Inflammatory macrophage treated with lipopolysaccharide for 4 hours (primary cell): ENCODE measurements around the gene TLCD2.
A peak's percentile ranks its signal among the peaks of the same experiment; 100 is the strongest.
"Not testable (repeated sequence)": the region's sequence is repeated elsewhere in the genome, so short reads cannot be mapped to it uniquely, and the experiment has no call there.

Source experiments
- DNase-seq: peaks from one replicate; pipeline ENCODE4 v3.0.0-alpha.2; 2020

TLCD2 gene

GRCh38 chr17:1684378-1685189 is 25.6 kb downstream of the TLCD2 start, which contains the start of gene PRPF8:
TSS of gene PRPF8 (minus strand) at chr17:1684867. CDS start at chr17:1684571, 296 bp downstream.
- DNase-seq = peak; percentile 98

- DNase-seq = peak; percentile 41
Observed at GRCh38 chr17:1683459-1683858, 26.7 kb downstream of the TLCD2 start.

GRCh38 chr17:1676401-1676800 is 33.8 kb downstream of the TLCD2 start:
- DNase-seq = no peak

- no peak for DNase-seq
Observed at GRCh38 chr17:1673041-1673785, 37.0 kb downstream of the TLCD2 start.

GRCh38 chr17:1663934-1664333 is 46.2 kb downstream of the TLCD2 start:
- not testable (repeated sequence) for DNase-seq

GRCh38 chr17:1661045-1661444 is 49.1 kb downstream of the TLCD2 start:
- no peak for DNase-seq

- no peak for DNase-seq
Observed at GRCh38 chr17:1658100-1658499, 52.1 kb downstream of the TLCD2 start.

- no peak for DNase-seq
Observed at GRCh38 chr17:1653735-1654134, 56.4 kb downstream of the TLCD2 start.

GRCh38 chr17:1652794-1653193 is 57.4 kb downstream of the TLCD2 start:
- DNase-seq = not testable (repeated sequence)
